ENCODE results near the gene RSPO3. TPM values are rescaled to one million over a fixed set of nuclear protein-coding genes. Genes with fewer than 3 reads are reported as not detected.
"Not testable (repeated sequence)": the region's sequence is repeated elsewhere in the genome, so short reads cannot be mapped to it uniquely, and the experiment has no call there.

The RSPO3 gene
- total RNA-seq: not detected in 2 replicates

GRCh38 chr6:127118298-127119101 lies at the start of gene RSPO3:
Gene RSPO3 (plus strand): TSS chr6:127118671. CDS start chr6:127119193, 522 bp downstream.
- DNase-seq (ENCODE audit: low read depth in 2 of 2): peak in 1 of 2 donors; percentile 41

- DNase-seq (ENCODE audit: low read depth in 2 of 2): peak; percentile 3 to 55
Measured at GRCh38 chr6:127069659-127070279, 48.7 kb upstream of the RSPO3 start.

- no peak for DNase-seq (ENCODE audit: low read depth in 2 of 2)
Measured at GRCh38 chr6:127073222-127073621, 45.2 kb upstream of the RSPO3 start.

GRCh38 chr6:127076466-127076865 lies 42.0 kb upstream of the RSPO3 start:
- DNase-seq (ENCODE audit: low read depth in 2 of 2): no peak

- peak in 1 of 2 donors; percentile 2 for DNase-seq (ENCODE audit: low read depth in 2 of 2)
Measured at GRCh38 chr6:127077886-127078285, 40.6 kb upstream of the RSPO3 start.

GRCh38 chr6:127078669-127079068 lies 39.8 kb upstream of the RSPO3 start:
- no peak for DNase-seq (ENCODE audit: low read depth in 2 of 2)

GRCh38 chr6:127079681-127080080 lies 38.8 kb upstream of the RSPO3 start:
- no peak for DNase-seq (ENCODE audit: low read depth in 2 of 2)

- DNase-seq (ENCODE audit: low read depth in 2 of 2): no peak
Measured at GRCh38 chr6:127080081-127080480, 38.4 kb upstream of the RSPO3 start.

- DNase-seq (ENCODE audit: low read depth in 2 of 2): no peak
Measured at GRCh38 chr6:127083231-127083962, 35.1 kb upstream of the RSPO3 start.

GRCh38 chr6:127083963-127084310 lies 34.5 kb upstream of the RSPO3 start:
- DNase-seq (ENCODE audit: low read depth in 2 of 2): no peak

- DNase-seq (ENCODE audit: low read depth in 2 of 2): no peak
Measured at GRCh38 chr6:127085181-127085580, 33.3 kb upstream of the RSPO3 start.

- DNase-seq (ENCODE audit: low read depth in 2 of 2): no peak
Measured at GRCh38 chr6:127090051-127090450, 28.4 kb upstream of the RSPO3 start.

GRCh38 chr6:127092466-127092865 lies 26.0 kb upstream of the RSPO3 start:
- DNase-seq (ENCODE audit: low read depth in 2 of 2): no peak

- no peak for DNase-seq (ENCODE audit: low read depth in 2 of 2)
Measured at GRCh38 chr6:127094791-127095190, 23.7 kb upstream of the RSPO3 start.

GRCh38 chr6:127096167-127096566 lies 22.3 kb upstream of the RSPO3 start:
- no peak for DNase-seq (ENCODE audit: low read depth in 2 of 2)

GRCh38 chr6:127097442-127097841 lies 21.0 kb upstream of the RSPO3 start:
- DNase-seq (ENCODE audit: low read depth in 2 of 2): not testable (repeated sequence)

- DNase-seq (ENCODE audit: low read depth in 2 of 2): peak in 1 of 2 donors; percentile 2
Measured at GRCh38 chr6:127100510-127101140, 17.8 kb upstream of the RSPO3 start.

GRCh38 chr6:127102299-127102698 lies 16.2 kb upstream of the RSPO3 start:
- DNase-seq (ENCODE audit: low read depth in 2 of 2): no peak

GRCh38 chr6:127102859-127103258 lies 15.6 kb upstream of the RSPO3 start:
- no peak for DNase-seq (ENCODE audit: low read depth in 2 of 2)

- DNase-seq (ENCODE audit: low read depth in 2 of 2): no peak
Measured at GRCh38 chr6:127103482-127103881, 15.0 kb upstream of the RSPO3 start.

- no peak for DNase-seq (ENCODE audit: low read depth in 2 of 2)
Measured at GRCh38 chr6:127107916-127108315, 10.6 kb upstream of the RSPO3 start.

- no peak for DNase-seq (ENCODE audit: low read depth in 2 of 2)
Measured at GRCh38 chr6:127110712-127111111, 7.8 kb upstream of the RSPO3 start.

All from dermis microvascular lymphatic vessel endothelial cell (primary cell).